HG03342 (cell line): ENCODE results near the gene BCAS1.

Experiments
- ATAC-seq: cut with Tn5 transposase; IDR thresholded peaks from one replicate; pipeline ENCODE4 v1.9.1; 2021; ENCODE audit warnings: mild to moderate bottlenecking, moderate library complexity; ENCODE audit not compliant: unreplicated experiment

The BCAS1 gene

GRCh38 chr20:54070187-54070987 lies at the start of gene BCAS1:
BCAS1 (minus strand) TSS chr20:54070594; CDS start chr20:54058718, 11,876 bp downstream.
- ATAC-seq, result no peak

GRCh38 chr20:54119744-54120143 lies 49.4 kb upstream of the BCAS1 start:
- no peak for ATAC-seq

GRCh38 chr20:54118220-54119001 lies 48.0 kb upstream of the BCAS1 start:
- ATAC-seq, result no peak

- ATAC-seq, result no peak
Observed at GRCh38 chr20:54116550-54117235, 46.3 kb upstream of the BCAS1 start.

- no peak for ATAC-seq
Observed at GRCh38 chr20:54115172-54115854, 44.9 kb upstream of the BCAS1 start.

- ATAC-seq, result no peak
Observed at GRCh38 chr20:54114109-54114508, 43.7 kb upstream of the BCAS1 start.

- no peak for ATAC-seq
Observed at GRCh38 chr20:54113566-54113965, 43.2 kb upstream of the BCAS1 start.

GRCh38 chr20:54112221-54112884 lies 42.0 kb upstream of the BCAS1 start:
- ATAC-seq, result no peak

GRCh38 chr20:54111460-54111859 lies 41.1 kb upstream of the BCAS1 start:
- no peak for ATAC-seq

GRCh38 chr20:54110457-54110856 lies 40.1 kb upstream of the BCAS1 start:
- ATAC-seq, result no peak

GRCh38 chr20:54110041-54110440 lies 39.6 kb upstream of the BCAS1 start:
- ATAC-seq, result no peak

- ATAC-seq, result no peak
Observed at GRCh38 chr20:54108817-54109216, 38.4 kb upstream of the BCAS1 start.

GRCh38 chr20:54108326-54108642 lies 37.9 kb upstream of the BCAS1 start:
- ATAC-seq, result no peak

- no peak for ATAC-seq
Observed at GRCh38 chr20:54107600-54108325, 37.4 kb upstream of the BCAS1 start.

GRCh38 chr20:54107181-54107580 lies 36.8 kb upstream of the BCAS1 start:
- no peak for ATAC-seq

GRCh38 chr20:54106162-54106561 lies 35.8 kb upstream of the BCAS1 start:
- no peak for ATAC-seq

GRCh38 chr20:54105653-54106052 lies 35.3 kb upstream of the BCAS1 start:
- no peak for ATAC-seq

GRCh38 chr20:54104781-54105180 lies 34.4 kb upstream of the BCAS1 start:
- no peak for ATAC-seq

- ATAC-seq, result no peak
Observed at GRCh38 chr20:54103762-54104600, 33.6 kb upstream of the BCAS1 start.
